Measurements from ENCODE around the gene KNDC1. TPM values are rescaled to one million over a fixed set of nuclear protein-coding genes. Genes with fewer than 3 reads are reported as not detected.

The KNDC1 gene
- total RNA-seq, 6 experiments from 2014 or later: 0.54 to 11.6 (median 8.2) TPM

DNA sequence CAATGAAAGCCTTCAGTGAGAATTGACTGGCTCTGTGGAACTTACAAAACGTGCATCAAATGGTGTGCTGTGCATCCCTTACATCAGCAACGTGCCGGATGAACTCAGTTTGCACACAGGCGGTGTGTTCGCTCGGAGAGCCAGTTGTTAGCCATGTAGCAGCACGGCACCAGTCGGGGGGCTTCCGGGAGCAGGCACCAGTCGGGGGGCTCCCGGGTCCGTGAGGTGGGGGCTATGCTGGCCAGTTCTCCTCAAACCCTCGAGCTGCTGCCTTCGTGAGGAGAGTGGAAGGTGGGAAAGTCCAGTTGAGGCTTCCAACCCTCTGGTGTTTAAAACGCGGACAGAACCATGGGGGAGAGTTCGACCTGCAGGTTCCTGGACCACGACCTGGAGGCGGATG lies 35.1 kb downstream of the KNDC1 start:
- TF ChIP-seq POLR2A (IDR thresholded peaks at IDR 0.05): no peak
- H3K27me3 ChIP-seq: no peaks in the 10 kb centered on the region
- WGBS (ENCODE audit: insufficient coverage, low coverage, low lambda C conversion rate, missing lambda C conversion rate): 59% methylated on average over 2 of the region's 19 CpGs
- peak in 1 of 3 donors; percentile 11 for DNase-seq
- intact Hi-C loops (cut with DNase I): no loop called here
- ATAC-seq: no peak
- H3K9me3 ChIP-seq: no peaks in the 10 kb centered on the region
- H3K27ac ChIP-seq: no peak overlapping the region
- no peaks in the 10 kb centered on the region for H3K4me1 ChIP-seq
- H3K36me3 ChIP-seq: no peaks in the 10 kb centered on the region
- no peak overlapping the region for H3K4me3 ChIP-seq

- TF ChIP-seq POLR2A (IDR thresholded peaks at IDR 0.05): no peak
- TF ChIP-seq CTCF (IDR thresholded peaks at IDR 0.05): no peak
- ATAC-seq: no peak
- intact Hi-C loops (cut with DNase I): no loop called here
- peak in 1 of 3 donors; percentile 11 for DNase-seq
- Histone ChIP-seq H3K4me3 (no peak overlapping the region), H3K36me3 (no peaks in the 10 kb centered on the region), H3K27ac (no peak overlapping the region), H3K4me1 (no peaks in the 10 kb centered on the region), H3K9me3 (no peaks in the 10 kb centered on the region), H3K27me3 (no peaks in the 10 kb centered on the region)
- no CpG with 5 or more reads among the region's 23 CpGs for WGBS (ENCODE audit: insufficient coverage, low coverage, low lambda C conversion rate, missing lambda C conversion rate)
These were observed 35.6 kb downstream of the KNDC1 start for GRCh38 chr10:133195611-133196010.

GRCh38 chr10:133196221-133196915 lies 36.3 kb downstream of the KNDC1 start:
- ATAC-seq (no peak), DNase-seq (no peak)
- no peaks in the 10 kb centered on the region for H3K36me3 ChIP-seq
- no peaks in the 10 kb centered on the region for H3K4me1 ChIP-seq
- WGBS (ENCODE audit: insufficient coverage, low coverage, low lambda C conversion rate, missing lambda C conversion rate): no CpG with 5 or more reads among the region's 24 CpGs
- no peak overlapping the region for H3K4me3 ChIP-seq
- H3K27me3 ChIP-seq: no peaks in the 10 kb centered on the region
- TF ChIP-seq CTCF (IDR thresholded peaks at IDR 0.05) (no peak), POLR2A (IDR thresholded peaks at IDR 0.05) (no peak)
- intact Hi-C loops (cut with DNase I): no loop called here
- no peaks in the 10 kb centered on the region for H3K9me3 ChIP-seq
- no peak overlapping the region for H3K27ac ChIP-seq

DNA sequence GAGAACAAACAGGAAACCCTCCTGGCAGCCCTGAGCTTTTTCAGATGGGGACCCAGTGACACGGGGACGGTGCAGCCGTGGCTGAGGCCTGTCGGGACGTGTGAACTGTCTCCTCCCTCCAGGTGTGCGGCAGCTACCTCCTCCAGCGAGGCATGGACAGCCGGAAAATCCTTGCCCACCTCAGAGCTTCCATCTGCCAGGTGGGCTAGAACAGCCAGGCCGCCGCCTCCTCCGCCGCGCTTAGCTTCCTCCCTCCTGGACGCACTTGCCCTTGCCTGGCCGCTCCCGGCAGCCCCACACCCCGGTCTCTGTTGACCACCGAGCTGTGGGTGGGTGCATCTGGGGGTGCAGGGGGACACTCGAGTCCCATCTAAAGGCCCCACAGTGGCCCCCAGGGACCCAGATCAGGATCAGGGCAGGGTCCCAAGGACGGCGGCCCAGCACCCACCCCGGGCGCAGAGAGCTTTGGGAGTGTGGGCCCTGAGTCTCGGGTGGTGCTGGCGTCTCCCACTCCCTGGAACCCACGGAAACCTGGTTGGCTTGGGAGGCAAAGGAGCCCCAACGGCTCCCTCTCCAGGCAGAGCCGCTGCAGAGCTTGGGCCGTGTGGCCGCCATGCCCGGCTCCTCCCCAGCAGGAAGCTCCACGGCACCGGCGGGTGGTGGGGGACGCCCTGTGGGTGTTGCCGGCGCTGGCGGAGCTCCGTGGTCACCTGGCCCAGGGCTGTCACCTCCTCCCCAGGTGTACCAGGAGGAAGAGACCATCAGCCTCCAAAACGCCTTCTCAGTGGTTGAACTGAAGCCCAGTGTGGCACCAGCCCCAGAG lies 37.1 kb downstream of the KNDC1 start:
- no peak for DNase-seq
- intact Hi-C loops (cut with DNase I): no loop called here

More for the DNA sequence above, 37.1 kb downstream of the KNDC1 start:
- Histone ChIP-seq H3K27me3 (no peaks in the 10 kb centered on the region), H3K36me3 (no peaks in the 10 kb centered on the region), H3K27ac (no peak overlapping the region), H3K4me3 (no peak overlapping the region), H3K4me1 (no peaks in the 10 kb centered on the region), H3K9me3 (no peaks in the 10 kb centered on the region)
- no peak for ATAC-seq
- WGBS (ENCODE audit: insufficient coverage, low coverage, low lambda C conversion rate, missing lambda C conversion rate): no CpG with 5 or more reads among the region's 40 CpGs
- no peak for TF ChIP-seq CTCF (IDR thresholded peaks at IDR 0.05)
- TF ChIP-seq POLR2A (IDR thresholded peaks at IDR 0.05): no peak

Measured in right lobe of liver (tissue), 6 donors.